ENCODE measurements around the gene DOK6. TPM values are rescaled to one million over a fixed set of nuclear protein-coding genes. Genes with fewer than 3 reads are reported as not detected.

Gene DOK6
- total and polyA plus RNA-seq, 2 of the 13 experiments (the other 11 are each of a cell fraction or from before 2014, with no cell fraction given) = 17.0 to 17.2 TPM

GRCh38 chr18:69400253-69400975 lies at the start of gene DOK6 (continued):
- TF ChIP-seq TFDP2 (CRISPR knock-in tag; IDR thresholded peaks at IDR 0.05) (peak; percentile 43; the same call in 1 of the 2 replicates), RXRB (CRISPR knock-in tag; IDR thresholded peaks at IDR 0.05; ENCODE audit: borderline replicate concordance) (peak; percentile 53; the same call in 1 of the 2 replicates), ATRX (CRISPR knock-in tag; IDR thresholded peaks at IDR 0.05; ENCODE audit: borderline replicate concordance) (no peak), ZNF205 (CRISPR knock-in tag; IDR thresholded peaks at IDR 0.05) (no peak; the same call in 1 of the 2 replicates), FOXC1 (CRISPR knock-in tag; IDR thresholded peaks at IDR 0.05; ENCODE audit: borderline replicate concordance) (no peak), BRCA1 (CRISPR knock-in tag; IDR thresholded peaks at IDR 0.05) (peak; percentile 49; the same call in 1 of the 2 replicates), DNMT1 (CRISPR knock-in tag; IDR thresholded peaks at IDR 0.05) (no peak), NKX3-1 (CRISPR knock-in tag; IDR thresholded peaks at IDR 0.05) (peak; percentile 80; the same call in 1 of the 2 replicates), ESRRA (CRISPR knock-in tag; IDR thresholded peaks at IDR 0.05; ENCODE audit: low read depth) (no peak), ARHGAP35 (CRISPR knock-in tag; IDR thresholded peaks at IDR 0.05; ENCODE audit: borderline replicate concordance) (peak; percentile 75; the same call in 1 of the 2 replicates), KAT2B (IDR thresholded peaks at IDR 0.05; ENCODE audit: borderline replicate concordance, low read depth, low read length) (no peak), CREB3 (CRISPR knock-in tag; IDR thresholded peaks at IDR 0.05) (no peak), NCOA2 (CRISPR knock-in tag; IDR thresholded peaks at IDR 0.05) (peak; percentile 46), ZNF282 (IDR thresholded peaks at IDR 0.05; ENCODE audit: partially characterized antibody) (no peak), PRPF4 (IDR thresholded peaks at IDR 0.05; ENCODE audit: low read depth, low read length, poor library complexity, severe bottlenecking) (no peak)
- TF ChIP-seq, protein P1, sequence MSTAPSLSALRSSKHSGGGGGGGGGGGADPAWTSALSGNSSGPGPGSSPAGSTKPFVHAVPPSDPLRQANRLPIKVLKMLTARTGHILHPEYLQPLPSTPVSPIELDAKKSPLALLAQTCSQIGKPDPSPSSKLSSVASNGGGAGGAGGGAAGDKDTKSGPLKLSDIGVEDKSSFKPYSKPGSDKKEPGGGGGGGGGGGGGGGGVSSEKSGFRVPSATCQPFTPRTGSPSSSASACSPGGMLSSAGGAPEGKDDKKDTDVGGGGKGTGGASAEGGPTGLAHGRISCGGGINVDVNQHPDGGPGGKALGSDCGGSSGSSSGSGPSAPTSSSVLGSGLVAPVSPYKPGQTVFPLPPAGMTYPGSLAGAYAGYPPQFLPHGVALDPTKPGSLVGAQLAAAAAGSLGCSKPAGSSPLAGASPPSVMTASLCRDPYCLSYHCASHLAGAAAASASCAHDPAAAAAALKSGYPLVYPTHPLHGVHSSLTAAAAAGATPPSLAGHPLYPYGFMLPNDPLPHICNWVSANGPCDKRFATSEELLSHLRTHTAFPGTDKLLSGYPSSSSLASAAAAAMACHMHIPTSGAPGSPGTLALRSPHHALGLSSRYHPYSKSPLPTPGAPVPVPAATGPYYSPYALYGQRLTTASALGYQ (CRISPR knock-in tag; IDR thresholded peaks at IDR 0.05) = 0 out of 2 replicates have a peak, but pooled peaks have one; percentile 38
- TF ChIP-seq, protein P2, sequence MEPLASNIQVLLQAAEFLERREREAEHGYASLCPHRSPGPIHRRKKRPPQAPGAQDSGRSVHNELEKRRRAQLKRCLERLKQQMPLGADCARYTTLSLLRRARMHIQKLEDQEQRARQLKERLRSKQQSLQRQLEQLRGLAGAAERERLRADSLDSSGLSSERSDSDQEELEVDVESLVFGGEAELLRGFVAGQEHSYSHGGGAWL (CRISPR knock-in tag; IDR thresholded peaks at IDR 0.05) = 0 out of 2 replicates have a peak, but pooled peaks have one; percentile 55
- TF ChIP-seq, protein P3, sequence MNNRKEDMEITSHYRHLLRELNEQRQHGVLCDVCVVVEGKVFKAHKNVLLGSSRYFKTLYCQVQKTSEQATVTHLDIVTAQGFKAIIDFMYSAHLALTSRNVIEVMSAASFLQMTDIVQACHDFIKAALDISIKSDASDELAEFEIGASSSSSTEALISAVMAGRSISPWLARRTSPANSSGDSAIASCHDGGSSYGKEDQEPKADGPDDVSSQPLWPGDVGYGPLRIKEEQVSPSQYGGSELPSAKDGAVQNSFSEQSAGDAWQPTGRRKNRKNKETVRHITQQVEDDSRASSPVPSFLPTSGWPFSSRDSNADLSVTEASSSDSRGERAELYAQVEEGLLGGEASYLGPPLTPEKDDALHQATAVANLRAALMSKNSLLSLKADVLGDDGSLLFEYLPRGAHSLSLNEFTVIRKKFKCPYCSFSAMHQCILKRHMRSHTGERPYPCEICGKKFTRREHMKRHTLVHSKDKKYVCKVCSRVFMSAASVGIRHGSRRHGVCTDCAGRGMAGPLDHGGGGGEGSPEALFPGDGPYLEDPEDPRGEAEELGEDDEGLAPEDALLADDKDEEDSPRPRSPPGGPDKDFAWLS (CRISPR knock-in tag; IDR thresholded peaks at IDR 0.05; ENCODE audit: borderline replicate concordance) = no peak
- TF ChIP-seq, protein P4, sequence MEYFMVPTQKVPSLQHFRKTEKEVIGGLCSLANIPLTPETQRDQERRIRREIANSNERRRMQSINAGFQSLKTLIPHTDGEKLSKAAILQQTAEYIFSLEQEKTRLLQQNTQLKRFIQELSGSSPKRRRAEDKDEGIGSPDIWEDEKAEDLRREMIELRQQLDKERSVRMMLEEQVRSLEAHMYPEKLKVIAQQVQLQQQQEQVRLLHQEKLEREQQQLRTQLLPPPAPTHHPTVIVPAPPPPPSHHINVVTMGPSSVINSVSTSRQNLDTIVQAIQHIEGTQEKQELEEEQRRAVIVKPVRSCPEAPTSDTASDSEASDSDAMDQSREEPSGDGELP (IDR thresholded peaks at IDR 0.05; ENCODE audit: borderline replicate concordance, low read depth) = no peak
